GM13976 (cell line): ENCODE measurements around the gene ITGB3BP.

Source experiments
- DNase-seq: peaks from one replicate; pipeline ENCODE4 v3.0.0; 2012; ENCODE audit warnings: low spot score
- CTCF ChIP-seq: IDR thresholded peaks from 2 replicates; pipeline ENCODE4 v1.5.1; 2012; ENCODE audit warnings: borderline replicate concordance, mild to moderate bottlenecking; ENCODE audit not compliant: insufficient read depth; ENCODE audit errors: extremely low read depth, missing control alignments, control extremely low read depth
- in situ Hi-C: fragments of 300-500 bp; cut with MboI; formaldehyde crosslinking; loops from one replicate; pipeline ENCODE4 v1.12.0; 2022; ENCODE audit warnings: low sequenced_read_pairs, mixed read lengths, inconsistent platforms; ENCODE audit not compliant: unreplicated experiment

The ITGB3BP gene

GRCh38 chr1:63537940-63538339 lies 14.9 kb upstream of the ITGB3BP start:
- in situ Hi-C loops, result no loop called here
- DNase-seq, result no peak
- no peak for TF ChIP-seq CTCF

GRCh38 chr1:63537006-63537405 lies 14.0 kb upstream of the ITGB3BP start:
- DNase-seq, result no peak
- TF ChIP-seq CTCF, result no peak
- in situ Hi-C loops, result no loop called here

- in situ Hi-C loops, result no loop called here
- TF ChIP-seq CTCF, result no peak
Measured at GRCh38 chr1:63534406-63534805, 11.4 kb upstream of the ITGB3BP start.

GRCh38 chr1:63533931-63534330 lies 10.9 kb upstream of the ITGB3BP start:
- TF ChIP-seq CTCF, result no peak
- in situ Hi-C loops, result no loop called here
- no peak for DNase-seq

More at GRCh38 chr1:63534406-63534805, 11.4 kb upstream of the ITGB3BP start:
- no peak for DNase-seq

GRCh38 chr1:63532727-63533126 lies 9.7 kb upstream of the ITGB3BP start:
- in situ Hi-C loops, result no loop called here
- DNase-seq, result no peak
- TF ChIP-seq CTCF, result no peak

- DNase-seq, result no peak
- TF ChIP-seq CTCF, result no peak
- in situ Hi-C loops, result no loop called here
Measured at GRCh38 chr1:63524201-63524600, 1.2 kb upstream of the ITGB3BP start.

GRCh38 chr1:63523738-63524137 lies 713 bp upstream of the ITGB3BP start:
- no peak for TF ChIP-seq CTCF
- in situ Hi-C loops, result no loop called here
- DNase-seq, result peak; percentile 5
